BJ (cell line): Measurements from ENCODE around the gene DCTN5. TPM values are rescaled to one million over a fixed set of nuclear protein-coding genes. Genes with fewer than 3 reads are reported as not detected.
"Not testable (repeated sequence)": the region's sequence is repeated elsewhere in the genome, so short reads cannot be mapped to it uniquely, and the experiment has no call there.

Source experiments
- CTCF ChIA-PET: fragments of 350-600 bp; formaldehyde crosslinking; extraction: SDS; loops from one replicate; lab custom pipeline; 2021; ENCODE audit warnings: antibody characterized with exemption, inconsistent platforms; lab: Yijun Ruan, JAX
- POLR2A ChIA-PET: fragments of 300-600 bp; sonication (Branson Sonifier 250); formaldehyde crosslinking; extraction: SDS; loops from one replicate; lab custom pipeline; 2021; ENCODE audit warnings: antibody characterized with exemption; lab: Charles Lee
- DNase-seq: peaks from one replicate; pipeline ENCODE4 v3.0.0-alpha.2; 2011; ENCODE audit warnings: low read depth
- H3K27me3 ChIP-seq: 2 replicates; pipeline ENCODE4 v1.6.0; 2011; ENCODE audit warnings: low read length; ENCODE audit not compliant: control insufficient read depth, insufficient read depth
- H3K36me3 ChIP-seq: 2 replicates; pipeline ENCODE4 v1.5.1; 2011; ENCODE audit warnings: low read length; ENCODE audit not compliant: control insufficient read depth, insufficient read depth
- H3K4me3 ChIP-seq: 2 replicates; pipeline ENCODE4 v1.5.1; 2011; ENCODE audit warnings: low read depth, mild to moderate bottlenecking, control low read depth, low read length
- polyA plus RNA-seq: library from polyadenylated mRNA; depleted of rRNA; stranded (reverse); fragments of >200 nt; gene quantifications from 2 replicates; pipeline ENCODE4 v1.2.3, GENCODE V29; 2011
- TF ChIP-seq, protein P1 (sequence below): IDR thresholded peaks from 2 replicates; pipeline ENCODE4 v1.5.1; 2011; ENCODE audit warnings: low read depth, mild to moderate bottlenecking, control low read depth, inconsistent platforms, low read length, moderate library complexity; ENCODE audit not compliant: insufficient read depth

The DCTN5 gene
- polyA plus RNA-seq, 1 experiment, result 54.0 TPM

DNA sequence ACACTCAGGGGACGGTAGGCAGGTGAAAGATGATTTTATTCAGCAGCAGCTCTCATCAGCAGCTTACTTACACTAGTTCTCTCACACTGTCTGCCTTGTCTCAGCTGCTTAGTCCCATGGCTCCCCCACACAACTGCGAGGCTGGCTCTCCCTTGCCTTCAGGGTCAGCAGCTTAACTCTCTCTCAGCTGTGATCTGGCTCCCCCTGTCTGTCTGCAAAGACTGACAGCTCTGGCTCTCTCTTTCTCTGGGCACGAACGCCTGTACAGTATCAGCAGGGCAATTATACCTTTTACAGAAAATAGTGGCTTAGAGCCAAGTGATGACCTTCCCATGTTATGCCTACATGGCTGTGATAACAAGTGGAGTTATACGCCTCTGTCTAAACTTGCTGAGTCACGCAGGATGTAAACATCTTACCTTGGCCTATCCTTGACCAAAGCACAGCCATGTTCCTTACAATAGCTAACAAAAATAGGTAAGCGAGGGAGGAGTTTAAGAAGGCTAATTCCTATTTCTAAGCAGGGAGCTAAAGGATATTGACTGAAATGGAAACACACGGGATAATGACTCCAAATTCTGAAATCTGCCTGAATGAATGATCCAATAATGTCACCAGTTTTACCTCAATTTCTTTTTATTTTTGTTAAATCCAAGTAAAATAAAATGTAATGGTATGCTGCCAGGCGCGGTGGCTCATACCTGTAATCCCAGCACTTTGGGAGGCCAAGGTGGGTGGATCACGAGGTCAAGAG lies 44.1 kb upstream of the DCTN5 start:
- Histone ChIP-seq H3K4me3 (no peak overlapping the region), H3K36me3 (peaks cover 6% of the 10 kb centered on the region), H3K27me3 (no peaks in the 10 kb centered on the region)
- TF ChIP-seq, protein P1, sequence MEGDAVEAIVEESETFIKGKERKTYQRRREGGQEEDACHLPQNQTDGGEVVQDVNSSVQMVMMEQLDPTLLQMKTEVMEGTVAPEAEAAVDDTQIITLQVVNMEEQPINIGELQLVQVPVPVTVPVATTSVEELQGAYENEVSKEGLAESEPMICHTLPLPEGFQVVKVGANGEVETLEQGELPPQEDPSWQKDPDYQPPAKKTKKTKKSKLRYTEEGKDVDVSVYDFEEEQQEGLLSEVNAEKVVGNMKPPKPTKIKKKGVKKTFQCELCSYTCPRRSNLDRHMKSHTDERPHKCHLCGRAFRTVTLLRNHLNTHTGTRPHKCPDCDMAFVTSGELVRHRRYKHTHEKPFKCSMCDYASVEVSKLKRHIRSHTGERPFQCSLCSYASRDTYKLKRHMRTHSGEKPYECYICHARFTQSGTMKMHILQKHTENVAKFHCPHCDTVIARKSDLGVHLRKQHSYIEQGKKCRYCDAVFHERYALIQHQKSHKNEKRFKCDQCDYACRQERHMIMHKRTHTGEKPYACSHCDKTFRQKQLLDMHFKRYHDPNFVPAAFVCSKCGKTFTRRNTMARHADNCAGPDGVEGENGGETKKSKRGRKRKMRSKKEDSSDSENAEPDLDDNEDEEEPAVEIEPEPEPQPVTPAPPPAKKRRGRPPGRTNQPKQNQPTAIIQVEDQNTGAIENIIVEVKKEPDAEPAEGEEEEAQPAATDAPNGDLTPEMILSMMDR, result no peak
- POLR2A ChIA-PET, result no interaction called here
- CTCF ChIA-PET, result interaction anchor here (0.6 to 2.2 kb wide), 12 partner anchors 8 to 105 kb away, joined by 3 to 11 read pairs (median 4); partner anchors contain the start of gene UBFD1
- DNase-seq, result no peak

DNA sequence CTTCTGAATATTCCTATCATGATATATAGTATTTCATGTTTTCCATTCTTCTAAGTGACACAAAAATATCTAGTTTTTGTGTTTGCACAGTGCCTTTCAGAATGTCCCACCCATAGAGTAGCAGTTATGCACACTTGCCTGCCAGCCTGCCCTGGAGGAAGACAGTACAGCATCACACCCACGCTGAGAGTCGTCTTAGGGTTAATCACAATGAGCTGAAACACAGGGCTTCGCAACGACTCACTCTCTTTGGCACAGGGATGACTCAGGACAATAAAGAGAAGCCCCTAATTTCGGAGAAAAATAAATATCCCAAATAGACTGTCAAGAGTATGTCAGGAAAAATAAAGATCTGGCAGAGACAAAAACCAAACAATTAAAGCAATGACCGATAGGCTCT lies 33.5 kb upstream of the DCTN5 start:
- no peak for DNase-seq
- POLR2A ChIA-PET, result no interaction called here

GRCh38 chr16:23608194-23608593 lies 33.1 kb upstream of the DCTN5 start:
- CTCF ChIA-PET, result no interaction called here
- POLR2A ChIA-PET, result no interaction called here
- DNase-seq, result no peak
- Histone ChIP-seq H3K27me3 (no peaks in the 10 kb centered on the region), H3K4me3 (no peak overlapping the region), H3K36me3 (no peaks in the 10 kb centered on the region; the same call in 1 of the 2 replicates)
- TF ChIP-seq, protein P1, result no peak

More for the DNA sequence above, 33.5 kb upstream of the DCTN5 start:
- Histone ChIP-seq H3K27me3 (no peaks in the 10 kb centered on the region), H3K4me3 (no peak overlapping the region), H3K36me3 (no peaks in the 10 kb centered on the region; the same call in 1 of the 2 replicates)
- TF ChIP-seq, protein P1, result no peak
- CTCF ChIA-PET, result interaction anchor here (0.9 kb wide), 1 partner anchor 11 kb away, joined by 3 read pairs; no protein-coding TSS in a partner anchor

- Histone ChIP-seq H3K36me3 (no peaks in the 10 kb centered on the region; the same call in 1 of the 2 replicates), H3K27me3 (no peaks in the 10 kb centered on the region), H3K4me3 (no peak overlapping the region)
- TF ChIP-seq, protein P1, result no peak
- ChIA-PET CTCF (interaction anchor here (2.5 kb wide), 1 partner anchor 13 kb away, joined by 9 read pairs; the partner anchor contains the start of gene NDUFAB1), POLR2A (no interaction called here)
- no peak for DNase-seq
Measured at GRCh38 chr16:23609929-23610328, 31.3 kb upstream of the DCTN5 start.

DNA sequence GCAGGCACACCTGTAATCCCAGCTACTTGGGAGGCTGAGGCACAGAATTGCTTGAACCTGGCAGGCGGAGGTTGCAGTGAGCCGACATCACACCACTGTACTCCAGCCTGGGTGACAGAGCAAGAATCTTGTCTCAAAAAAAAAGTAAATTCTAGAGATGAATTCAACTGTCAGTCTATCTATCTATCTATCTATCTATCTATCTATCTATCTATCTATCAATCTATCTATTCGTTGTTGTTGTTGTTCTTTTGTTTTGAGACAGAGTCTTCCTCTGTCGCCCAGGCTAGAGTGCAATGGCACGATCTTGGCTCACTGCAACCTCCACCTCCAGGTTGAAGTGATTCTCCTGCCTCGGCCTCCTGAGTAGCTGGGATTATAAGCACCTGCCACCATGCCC lies 30.4 kb upstream of the DCTN5 start:
- POLR2A ChIA-PET, H3K27me3 ChIP-seq, H3K36me3 ChIP-seq, H3K4me3 ChIP-seq, DNase-seq: not testable (repeated sequence)
- CTCF ChIA-PET, result interaction anchor here (2.5 kb wide), 1 partner anchor 14 kb away, joined by 9 read pairs; the partner anchor contains the start of gene NDUFAB1
